GM12891 (cell line): ENCODE measurements around the gene TCF12.

Experiments used
- PAX5 ChIP-seq: IDR thresholded peaks from 2 replicates; pipeline ENCODE4 v1.6.1; 2011; ENCODE audit warnings: low read length, moderate library complexity, mild to moderate bottlenecking; ENCODE audit not compliant: insufficient read depth, severe bottlenecking
- POLR2A ChIP-seq: IDR thresholded peaks from 2 replicates; pipeline ENCODE4 v1.6.1; 2011; ENCODE audit warnings: low read depth, low read length, control low read depth
- POLR2AphosphoS5 ChIP-seq: IDR thresholded peaks from 2 replicates; pipeline ENCODE4 v1.6.1; 2011; ENCODE audit warnings: low read depth, low read length, control low read depth
- POU2F2 ChIP-seq: IDR thresholded peaks from 2 replicates; pipeline ENCODE4 v1.6.1; 2011; ENCODE audit warnings: low read depth, mild to moderate bottlenecking, control low read depth, low read length, moderate library complexity
- SPI1 ChIP-seq: IDR thresholded peaks from 2 replicates; pipeline ENCODE4 v1.6.1; 2011; ENCODE audit warnings: low read depth, low read length, control low read depth
- TAF1 ChIP-seq: IDR thresholded peaks from 2 replicates; pipeline ENCODE4 v1.6.1; 2011; ENCODE audit warnings: low read depth, low read length, control low read depth

DNA sequence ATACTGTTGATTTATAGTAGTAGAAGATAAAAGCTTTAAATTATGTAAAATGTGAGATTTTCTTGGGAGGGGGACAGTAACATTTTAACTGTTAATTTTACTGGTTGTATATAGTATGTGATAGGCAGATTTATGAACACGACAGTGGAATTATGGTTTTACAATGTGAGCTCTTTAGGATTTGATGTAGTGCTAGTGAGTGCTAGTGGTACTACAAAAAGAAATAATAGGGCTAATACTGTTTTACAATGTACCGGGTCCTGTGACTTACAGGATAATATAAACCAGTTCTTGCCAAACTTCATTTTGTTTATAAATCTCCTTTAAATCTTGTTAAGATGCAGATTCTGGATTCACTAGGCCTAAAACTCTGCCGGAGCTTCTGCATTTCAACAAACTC lies 165.7 kb downstream of the TCF12 start:
- TF ChIP-seq POLR2AphosphoS5 (no peak), POLR2A (no peak), SPI1 (no peak), PAX5 (no peak), TAF1 (no peak), POU2F2 (no peak)
